Kidney (tissue), 14 donors: ENCODE results near the gene COMMD8. TPM values are rescaled to one million over a fixed set of nuclear protein-coding genes. Genes with fewer than 3 reads are reported as not detected.

Experiments used
- DNase-seq, 5 donors: peaks; one replicate each; pipeline ENCODE4 v3.0.0-alpha.2; 2013 to 2020
- FAIRE-seq: peaks from 2 replicates; lab custom pipeline; 2012; peaks lifted over from hg19 to GRCh38; lab: Jason Lieb, UNC
- H3K27ac ChIP-seq, 2 donors: one replicate each; pipeline ENCODE4 v1.7.0; 2013; ENCODE audit warnings: low read depth in 2 of 2, low read length in 2 of 2, inconsistent platforms in 1 of 2
- H3K27me3 ChIP-seq: one replicate; pipeline ENCODE4 v1.7.1; 2013; ENCODE audit warnings: low read length, inconsistent platforms; ENCODE audit not compliant: control insufficient read depth, insufficient read depth
- H3K36me3 ChIP-seq, 3 donors: one replicate each; pipeline versions ENCODE4 v1.7.0 to v1.7.1; 2013; ENCODE audit warnings: low read length in 3 of 3, control low read depth in 1 of 3, inconsistent platforms in 1 of 3; ENCODE audit not compliant: insufficient read depth in 3 of 3, control insufficient read depth in 2 of 3
- H3K4me1 ChIP-seq, 3 donors: one replicate each; pipeline versions ENCODE4 v1.7.0 to v1.7.1; 2013; ENCODE audit warnings: low read length in 3 of 3, inconsistent platforms in 1 of 3, low read depth in 1 of 3; ENCODE audit not compliant: control insufficient read depth in 2 of 3, insufficient read depth in 2 of 3
- H3K4me3 ChIP-seq, 3 donors: one replicate each; pipeline versions ENCODE4 v1.7.0 to v1.8.1; 2013; ENCODE audit warnings: low read length in 3 of 3, control low read depth in 1 of 3, inconsistent platforms in 1 of 3
- H3K9ac ChIP-seq, 3 donors: one replicate each; pipeline versions ENCODE4 v1.7.0 to v1.7.1; 2013; ENCODE audit warnings: low read length in 3 of 3, control low read depth in 1 of 3, inconsistent platforms in 1 of 3
- H3K9me3 ChIP-seq, 3 donors: one replicate each; pipeline versions ENCODE4 v1.7.0 to v1.7.1; 2013; ENCODE audit warnings: low read length in 3 of 3, control low read depth in 1 of 3, inconsistent platforms in 1 of 3; ENCODE audit not compliant: control insufficient read depth in 2 of 3, insufficient read depth in 1 of 3
- CTCF ChIP-seq: IDR thresholded peaks from 3 replicates; pipeline ENCODE4 v1.5.1; 2012; ENCODE audit warnings: mild to moderate bottlenecking, moderate library complexity, borderline replicate concordance; ENCODE audit not compliant: insufficient read depth; ENCODE audit errors: extremely low read depth
- intact Hi-C: fragments of 100-400 bp; cut with DNase I; formaldehyde crosslinking; loops from one replicate; pipeline ENCODE4 v1.11.1; 2022
- polyA plus RNA-seq: library from polyadenylated mRNA; stranded (reverse); fragments of 350-450 nt; fragmentation: Illumina TruSeq; extraction: RNeasy Lipid Tissue Mini Kit (QIAGEN cat#74804); gene quantifications from one replicate; pipeline ENCODE4 v1.2.3, GENCODE V29; 2014; ENCODE audit warnings: low read depth, low replicate concordance; ENCODE audit not compliant: insufficient read depth
- total RNA-seq: library from RNA; stranded (reverse); fragmentation: NEBNext Ultra II Directional; extraction: Animal tissue kit (Norgen Biotek cat#: 25700); gene quantifications from one replicate; pipeline ENCODE4 v1.2.1, GENCODE V29; 2021
- donor health status: control.
- donor health status: control.
- donor health status: control.
- donor health status: control.
- donor health status: control.
- donor health status: DM: yes; HTN: yes; CAD: no.
- donor health status: Normal renal cell carcinoma (clear cell type).

The COMMD8 gene
- total and polyA plus RNA-seq, 2 donors from 2014 or later: 21.0 to 39.8 TPM

- Histone ChIP-seq H3K9me3 (no peaks in the 10 kb centered on the region), H3K4me1 (peaks cover 0 to under 1% (median 0%) of the 10 kb centered on the region in 3 donors)
- no peak for FAIRE-seq
These were observed 41.6 kb upstream of the COMMD8 start for GRCh38 chr4:47505147-47505546.

GRCh38 chr4:47500776-47501175 lies 37.3 kb upstream of the COMMD8 start:
- intact Hi-C loops: no loop called here
- no peak for TF ChIP-seq CTCF
- Histone ChIP-seq H3K4me1 (peaks cover 2 to 8% (median 2%) of the 10 kb centered on the region in 3 donors), H3K4me3 (no peak overlapping the region), H3K27ac (no peak overlapping the region), H3K9ac (no peak overlapping the region), H3K9me3 (no peaks in the 10 kb centered on the region), H3K27me3 (no peaks in the 10 kb centered on the region), H3K36me3 (no peaks in the 10 kb centered on the region)
- DNase-seq (no peak), FAIRE-seq (no peak)

More at GRCh38 chr4:47505147-47505546, 41.6 kb upstream of the COMMD8 start:
- intact Hi-C loops: no loop called here
- H3K36me3 ChIP-seq: no peaks in the 10 kb centered on the region
- H3K27me3 ChIP-seq: no peaks in the 10 kb centered on the region
- no peak overlapping the region for H3K4me3 ChIP-seq
- no peak for TF ChIP-seq CTCF
- no peak for DNase-seq
- H3K27ac ChIP-seq: no peak overlapping the region
- no peak overlapping the region for H3K9ac ChIP-seq

GRCh38 chr4:47499700-47500099 lies 36.2 kb upstream of the COMMD8 start:
- Histone ChIP-seq H3K27ac (peak overlapping the region in 1 of 2 donors; percentile 78), H3K4me1 (peaks cover 2 to 8% (median 2%) of the 10 kb centered on the region in 3 donors), H3K9me3 (no peaks in the 10 kb centered on the region), H3K4me3 (no peak overlapping the region), H3K27me3 (no peaks in the 10 kb centered on the region), H3K36me3 (no peaks in the 10 kb centered on the region), H3K9ac (no peak overlapping the region)
- peak; percentile 92 for FAIRE-seq
- TF ChIP-seq CTCF: no peak
- intact Hi-C loops: no loop called here
- DNase-seq: peak in 1 of 5 donors; percentile 68

- FAIRE-seq: no peak
- intact Hi-C loops: no loop called here
- H3K4me3 ChIP-seq: no peak overlapping the region
These were observed 35.4 kb upstream of the COMMD8 start for GRCh38 chr4:47498899-47499298.

More at GRCh38 chr4:47498899-47499298, 35.4 kb upstream of the COMMD8 start:
- Histone ChIP-seq H3K27me3 (no peaks in the 10 kb centered on the region), H3K9me3 (no peaks in the 10 kb centered on the region), H3K9ac (no peak overlapping the region), H3K4me1 (peaks cover 2 to 9% (median 2%) of the 10 kb centered on the region in 3 donors), H3K27ac (no peak overlapping the region), H3K36me3 (no peaks in the 10 kb centered on the region)
- DNase-seq: peak in 1 of 5 donors; percentile 30
- TF ChIP-seq CTCF: no peak
